ENCODE results near the gene ADGRG3.

DNA sequence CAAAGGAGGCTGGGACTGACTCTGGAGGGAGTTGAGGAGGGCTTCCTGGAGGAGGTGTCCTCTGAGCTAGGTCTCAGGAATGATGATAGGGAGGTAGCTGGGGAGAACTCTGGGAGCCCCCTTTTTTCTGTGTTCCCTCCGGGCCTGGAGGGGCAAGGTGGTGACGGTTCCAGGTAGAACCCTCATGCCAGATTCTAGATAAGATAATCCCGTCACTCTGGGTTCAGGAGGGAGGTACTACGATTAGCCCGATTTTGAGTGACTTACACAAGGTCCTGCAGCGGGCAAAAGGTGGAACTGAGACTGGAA is 18.7 kb upstream of the ADGRG3 start:
- TF ChIP-seq CTCF (IDR thresholded peaks at IDR 0.05; ENCODE audit: borderline replicate concordance, extremely low read depth, low read length, poor library complexity, severe bottlenecking) (no peak), EZH2 (IDR thresholded peaks at IDR 0.05; ENCODE audit: borderline replicate concordance, low read depth, low read length, severe bottlenecking) (no peak)
